OCI-LY3 (cell line): ENCODE measurements around the gene BAZ2B.

ENCODE experiments used
- CTCF ChIP-seq: fragments of 200-600, 300-600 bp; sonication (generic); IDR thresholded peaks from 2 replicates; pipeline ENCODE4 v1.5.1; 2014; ENCODE audit warnings: antibody characterized with exemption, low read length, low read depth
- EZH2phosphoT487 ChIP-seq: fragments of 200-600 bp; shearing (Covaris generic); IDR thresholded peaks from 2 replicates; pipeline ENCODE4 v1.6.1; 2018; ENCODE audit warnings: antibody characterized with exemption, mixed run types, low read depth

DNA sequence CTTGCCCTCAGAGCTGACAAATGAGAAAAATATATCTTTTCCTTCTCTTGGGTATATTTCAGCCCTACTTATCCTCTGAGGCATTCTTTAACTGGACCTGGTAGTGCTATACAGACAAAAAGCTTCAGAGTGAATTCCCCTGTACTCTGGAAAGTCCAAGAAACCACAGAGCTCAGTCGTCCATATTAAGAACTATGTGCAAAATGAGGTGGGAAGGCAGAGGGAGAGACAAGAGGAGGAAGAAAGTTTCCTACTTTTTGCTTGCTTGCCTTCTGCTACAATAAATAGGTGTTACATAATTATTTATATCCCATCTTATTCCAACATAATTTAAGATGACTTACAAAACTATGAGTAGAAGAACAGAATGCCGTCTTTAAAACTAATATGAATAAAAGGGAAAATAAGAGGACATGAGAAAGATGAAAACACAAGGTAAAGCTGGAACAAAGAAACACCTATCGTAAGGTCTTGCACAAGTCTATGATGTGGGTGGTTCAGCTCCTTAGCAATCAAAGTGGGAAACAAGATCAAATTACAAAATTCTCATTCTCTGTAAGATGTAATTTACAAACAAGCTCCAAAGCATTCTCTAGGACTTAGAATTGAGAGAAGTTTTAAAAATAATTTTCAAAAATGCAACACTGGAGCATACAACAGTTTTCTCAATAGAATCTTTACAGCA, 97.9 kb downstream of the BAZ2B start:
- TF ChIP-seq CTCF (no peak), EZH2phosphoT487 (no peak)
